NCI-H2107 treated with DMSO at 0.1 percent for 48 hours (cell line): ENCODE measurements around the gene SLC12A8.

Experiments
- DNase-seq: peaks from one replicate; lab custom pipeline; 2025; ENCODE audit not compliant: unreplicated experiment; lab: John Stamatoyannopoulos, UW

The SLC12A8 gene

DNA sequence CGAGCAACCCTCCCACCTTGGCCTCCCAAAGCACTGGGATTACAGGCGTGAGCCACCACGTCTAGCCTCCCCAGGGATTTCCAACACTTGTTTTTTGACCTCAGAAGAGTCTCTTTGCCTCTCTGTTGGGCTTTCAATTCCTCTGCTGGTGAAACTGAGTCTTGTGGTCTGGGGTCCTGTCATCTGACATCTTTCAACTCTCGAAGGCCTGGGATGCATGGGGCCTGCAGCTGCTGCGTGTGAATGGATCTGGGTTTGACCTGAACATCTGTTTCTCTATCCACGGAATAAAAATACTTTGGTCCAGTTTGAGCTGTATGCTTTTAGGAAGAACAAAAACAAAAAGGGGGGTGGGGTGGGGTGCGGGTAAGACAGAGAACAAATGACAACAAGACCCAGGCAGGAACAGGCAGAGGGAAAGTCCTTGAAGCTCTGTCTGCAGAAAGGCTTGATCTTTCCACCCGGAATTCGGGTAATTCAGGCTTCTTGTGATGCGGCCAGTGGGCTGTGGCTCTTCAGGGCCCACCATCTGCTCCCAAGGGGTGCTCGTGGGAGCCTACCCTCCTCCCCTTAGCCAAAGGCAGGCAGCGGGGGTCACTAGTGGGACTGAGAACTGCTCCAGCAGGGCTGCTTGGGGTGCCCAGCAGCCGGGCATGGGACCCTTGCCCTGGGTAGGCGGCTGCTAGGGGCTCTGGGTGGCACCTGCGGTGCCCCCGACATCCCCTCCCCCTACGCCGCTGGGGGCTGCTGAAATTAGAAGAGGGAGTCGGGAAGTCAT, 71.5 kb downstream of the SLC12A8 start:
- no peak for DNase-seq

DNA sequence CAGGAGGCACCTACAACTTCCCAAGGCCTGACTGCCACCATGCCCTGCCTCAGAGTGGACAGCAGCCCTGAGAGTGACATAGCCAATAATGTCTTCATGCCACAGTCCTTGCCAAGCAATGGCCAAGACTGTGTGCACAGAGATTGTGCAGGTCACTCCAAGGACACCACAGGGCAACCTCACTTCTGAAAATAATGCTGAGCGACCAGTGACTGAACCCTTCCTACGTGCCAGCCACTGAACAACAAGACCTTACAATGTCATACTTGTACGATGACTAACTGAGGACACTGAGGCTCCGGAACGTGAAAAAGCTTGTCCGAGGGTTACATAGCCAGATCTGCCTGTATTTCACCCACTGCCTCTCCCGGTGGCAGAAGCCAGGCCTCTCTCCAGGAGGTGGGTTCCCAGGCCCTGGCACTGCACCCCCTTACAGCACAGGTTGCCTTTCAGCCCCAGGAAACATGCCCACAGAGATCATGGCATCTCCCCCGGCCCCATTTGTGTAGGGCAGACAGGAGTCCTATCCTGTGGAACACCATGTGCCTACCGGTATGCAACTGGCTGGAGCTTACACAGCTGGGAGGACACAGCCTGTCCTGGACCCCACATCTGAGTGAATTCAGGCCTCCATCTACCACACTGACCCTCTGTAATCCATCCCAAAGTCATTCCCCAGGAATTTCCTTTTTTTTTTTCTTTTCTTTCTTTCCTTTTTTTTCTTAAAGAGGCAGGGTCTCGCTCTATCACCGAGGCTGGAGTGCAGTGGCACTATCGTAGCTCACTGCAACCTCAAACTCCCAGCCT, 72.3 kb downstream of the SLC12A8 start:
- no peak for DNase-seq

DNA sequence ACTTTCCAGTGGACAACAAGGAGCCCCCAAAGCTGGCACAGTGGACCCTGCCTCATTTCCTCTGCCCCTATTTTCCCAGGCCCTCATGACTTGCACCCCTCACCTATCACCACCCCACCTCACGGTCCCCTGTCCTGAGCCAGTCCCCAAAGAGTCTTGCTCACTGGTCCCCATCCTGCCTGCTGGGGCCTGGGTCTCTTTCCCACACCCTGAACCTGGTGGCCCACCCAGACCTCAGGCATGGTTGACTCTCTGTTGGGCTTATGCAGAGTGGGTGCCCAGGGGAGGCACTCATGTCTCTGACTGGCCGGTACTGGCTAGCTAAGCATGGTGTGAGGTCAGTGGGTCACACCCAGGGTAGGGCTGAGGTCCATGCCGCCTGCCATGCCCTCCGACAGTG, 73.2 kb downstream of the SLC12A8 start:
- no peak for DNase-seq

- no peak for DNase-seq
Observed at GRCh38 chr3:125137358-125138033, 75.1 kb downstream of the SLC12A8 start.

GRCh38 chr3:125136966-125137357, 75.6 kb downstream of the SLC12A8 start:
- no peak for DNase-seq

- no peak for DNase-seq
Observed at GRCh38 chr3:125136515-125136914, 76.0 kb downstream of the SLC12A8 start.

- no peak for DNase-seq
Observed at GRCh38 chr3:125134952-125135351, 77.6 kb downstream of the SLC12A8 start.

GRCh38 chr3:125132815-125133214, 79.7 kb downstream of the SLC12A8 start:
- no peak for DNase-seq

- DNase-seq, result no peak
Observed at GRCh38 chr3:125129512-125129997, 83.0 kb downstream of the SLC12A8 start.

GRCh38 chr3:125128861-125129501, 83.6 kb downstream of the SLC12A8 start:
- no peak for DNase-seq

DNA sequence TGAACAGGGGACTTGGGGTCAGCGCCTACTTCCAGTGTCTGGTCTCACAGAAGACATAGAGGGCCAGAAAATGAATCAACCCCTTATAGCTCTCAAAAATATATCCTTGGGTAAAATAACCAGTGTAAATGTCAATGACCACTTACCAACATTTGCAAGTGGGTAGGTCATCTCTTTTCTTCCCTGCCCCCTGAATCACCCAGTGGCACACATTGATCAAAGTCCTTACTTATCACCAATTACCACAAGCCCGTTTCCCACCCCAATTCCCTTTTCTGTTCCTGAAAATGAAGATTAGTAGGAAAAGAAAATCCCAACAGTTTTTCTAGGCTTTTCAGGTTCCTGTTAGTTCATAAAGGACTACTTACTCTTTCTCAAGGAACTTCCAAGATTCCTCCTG, 86.2 kb downstream of the SLC12A8 start:
- DNase-seq, result no peak

DNA sequence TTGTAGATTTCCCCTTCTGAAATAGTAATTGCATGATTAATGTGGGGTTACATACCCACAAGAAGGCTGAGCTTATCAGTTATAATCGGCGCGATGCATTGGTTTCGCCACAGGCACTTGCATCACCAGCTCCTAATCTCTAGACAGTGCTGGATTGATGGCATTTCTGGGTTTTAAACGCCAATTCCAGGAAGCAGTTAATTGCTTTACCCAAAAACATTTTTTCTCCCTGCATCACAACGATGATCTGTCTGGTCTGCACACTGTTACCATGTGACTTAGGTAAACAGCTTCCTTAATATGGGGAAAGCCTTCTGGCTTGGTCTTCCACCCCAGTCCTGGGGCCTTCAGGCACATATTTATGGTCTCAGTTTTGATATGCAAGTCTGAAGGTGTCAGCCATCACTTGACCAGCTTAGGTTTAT, 86.7 kb downstream of the SLC12A8 start:
- DNase-seq, result no peak

- DNase-seq, result no peak
Observed at GRCh38 chr3:125123451-125124305, 88.9 kb downstream of the SLC12A8 start.

DNA sequence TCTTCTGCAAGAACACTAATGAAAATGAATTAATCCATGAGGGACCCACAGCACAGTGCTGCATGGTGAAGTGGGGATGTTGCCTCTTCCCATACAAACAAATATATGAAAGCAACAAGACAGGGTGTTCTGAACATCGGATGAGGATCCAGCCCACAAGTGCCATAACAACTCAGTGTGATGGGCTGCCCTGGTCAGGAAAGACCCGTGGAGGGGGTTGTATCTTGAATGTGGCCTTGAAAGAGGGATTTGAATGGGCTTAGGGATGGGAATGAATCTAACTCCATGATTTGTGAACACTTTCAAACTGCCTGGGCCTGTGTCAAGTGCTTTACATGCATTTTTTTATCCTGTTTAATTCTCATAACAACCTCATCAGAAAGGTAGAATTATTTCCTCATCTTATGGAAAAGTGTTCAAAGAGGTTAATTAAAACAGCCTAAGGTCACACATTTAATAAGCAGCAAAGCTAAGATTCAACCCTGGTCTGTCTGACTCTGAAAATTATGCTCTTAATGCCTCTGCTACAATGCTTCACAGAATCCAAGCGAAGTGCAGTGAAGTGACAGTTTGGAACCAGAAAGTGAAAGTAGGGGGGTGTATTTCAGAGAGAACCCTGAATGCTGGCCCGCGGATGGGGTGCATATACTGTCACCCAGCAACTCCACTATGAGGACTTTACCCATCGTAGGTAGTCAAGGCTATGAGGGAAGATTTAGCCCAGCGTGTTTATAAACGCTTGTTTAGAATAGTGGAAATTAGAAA, 91.1 kb downstream of the SLC12A8 start:
- DNase-seq, result no peak

DNA sequence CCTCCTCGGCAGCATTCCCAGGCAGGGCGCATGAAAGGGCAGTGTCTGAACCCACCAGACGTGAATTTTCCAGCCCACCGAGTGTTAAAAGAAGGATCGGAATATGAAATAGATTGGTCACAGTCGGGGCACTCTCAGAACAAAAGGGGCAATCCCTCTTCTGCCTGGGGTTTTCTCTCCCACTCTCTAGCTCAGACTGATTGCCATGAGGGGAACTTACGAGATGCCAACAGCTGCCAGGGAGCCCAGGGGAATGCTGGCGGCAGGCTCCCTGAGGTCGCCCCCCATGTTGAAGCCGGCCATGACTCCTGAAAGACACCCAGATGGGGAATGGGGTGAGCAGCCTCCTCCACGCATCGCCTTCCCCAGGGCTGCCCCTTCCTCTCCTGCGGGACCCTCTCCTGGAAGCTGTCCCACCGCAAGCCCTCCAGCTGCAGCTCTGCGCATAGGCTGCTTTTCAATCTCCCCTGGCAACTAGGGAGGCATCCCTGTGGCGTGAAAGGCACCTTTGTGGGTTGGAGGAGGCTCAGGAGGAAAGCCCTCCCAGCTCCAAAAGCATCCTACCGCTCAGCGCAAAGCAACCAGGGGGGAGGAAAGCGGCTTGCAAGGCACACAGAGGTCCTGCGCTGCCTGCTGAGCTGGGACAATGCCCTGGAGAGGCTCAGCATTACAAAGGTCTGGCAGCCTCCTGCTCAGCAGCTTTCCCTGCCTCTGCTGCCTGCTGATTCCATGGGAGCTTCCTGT, 92.0 kb downstream of the SLC12A8 start:
- DNase-seq, result no peak

- no peak for DNase-seq
Observed at GRCh38 chr3:125119752-125120378, 92.7 kb downstream of the SLC12A8 start.

DNA sequence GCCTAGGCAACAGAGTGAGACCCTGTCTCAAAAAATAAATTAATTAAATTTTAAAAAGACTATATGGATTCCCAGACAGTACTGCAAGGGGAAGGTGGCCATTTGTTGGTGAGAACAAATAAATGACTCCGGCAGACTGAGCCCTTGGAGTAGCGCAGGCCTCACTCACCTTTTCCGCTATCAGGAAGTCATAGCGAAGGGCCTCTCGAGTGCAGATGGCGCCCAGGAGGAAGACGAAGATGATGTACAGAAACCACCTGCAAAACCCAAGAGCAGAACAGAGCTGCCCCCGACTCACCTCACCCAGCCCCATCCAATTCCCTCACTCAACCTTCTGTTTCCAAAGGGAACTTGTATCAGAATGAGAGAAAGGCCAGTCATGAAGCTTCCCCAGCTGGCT, 93.9 kb downstream of the SLC12A8 start:
- no peak for DNase-seq

GRCh38 chr3:125117631-125118191, 94.8 kb downstream of the SLC12A8 start:
- no peak for DNase-seq
